Measurements from ENCODE around the gene DNASE2. TPM values are rescaled to one million over a fixed set of nuclear protein-coding genes. Genes with fewer than 3 reads are reported as not detected.
"Not testable (repeated sequence)": the region's sequence is repeated elsewhere in the genome, so short reads cannot be mapped to it uniquely, and the experiment has no call there.

The DNASE2 gene
- total RNA-seq, 2 experiments from 2014 or later = 22.5 to 24.3 TPM

DNA sequence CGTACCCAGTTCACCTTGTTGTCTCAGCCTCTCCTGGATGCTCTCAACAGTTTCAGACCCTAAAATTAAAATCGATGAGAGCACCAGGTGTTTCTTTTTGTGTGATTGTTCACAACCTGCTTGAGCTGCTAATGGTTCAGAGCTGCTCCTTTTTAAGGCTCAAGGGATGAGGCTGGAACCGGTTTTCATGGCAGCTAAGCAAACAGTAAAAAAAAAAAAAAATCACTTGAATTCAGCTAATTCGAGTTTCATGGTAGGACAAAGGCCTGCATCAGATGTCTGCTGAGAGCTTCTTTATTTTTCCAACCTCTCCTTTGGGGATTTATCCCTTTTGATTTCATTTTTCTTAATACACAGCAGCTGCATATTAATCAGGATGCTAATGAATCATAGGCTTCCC lies 31.3 kb upstream of the DNASE2 start:
- Mint-ChIP-seq H3K36me3 (ENCODE audit: low read depth) (no peaks in the 10 kb centered on the region), H3K9me3 (ENCODE audit: low read depth) (no peaks in the 10 kb centered on the region), H3K27ac (no peak overlapping the region), H3K4me3 (no peak overlapping the region), H3K4me1 (peaks cover 20% of the 10 kb centered on the region), H3K27me3 (no peaks in the 10 kb centered on the region)
- intact Hi-C loops (cut with DNase I, micrococcal nuclease) = no loop called here
- POLR2A ChIA-PET = interaction anchor here (0.7 kb wide), 1 partner anchor 163 kb away, joined by 6 read pairs; no protein-coding TSS in a partner anchor
- DNase-seq = no peak
- ATAC-seq = no peak
- CTCF ChIA-PET = interaction anchor here (0.8 to 1.5 kb wide), 6 partner anchors 12 to 63 kb away, joined by 3 to 6 read pairs (median 4); no protein-coding TSS in a partner anchor

DNA sequence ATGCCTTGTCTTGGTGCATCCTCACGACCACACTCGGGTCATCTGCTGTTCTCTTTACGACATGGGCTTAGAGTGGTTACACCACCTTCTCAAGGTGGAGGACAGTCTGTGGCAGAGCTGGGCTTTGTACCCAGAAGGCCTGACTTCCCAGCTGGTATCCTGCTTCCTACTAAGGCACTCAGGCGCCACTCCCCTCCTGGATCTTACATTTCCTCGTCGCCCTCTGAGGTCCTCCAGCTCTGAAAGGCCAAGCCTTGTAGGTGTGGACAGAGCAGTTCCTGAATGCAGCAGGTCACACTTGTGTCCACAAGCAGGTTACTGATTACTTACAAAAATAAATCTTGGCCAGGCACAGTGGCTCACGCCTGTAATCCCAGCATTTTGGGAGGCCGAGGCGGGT lies 25.9 kb upstream of the DNASE2 start:
- H3K4me1 Mint-ChIP-seq = no peaks in the 10 kb centered on the region
- no peaks in the 10 kb centered on the region for H3K36me3 Mint-ChIP-seq (ENCODE audit: low read depth)
- CTCF ChIA-PET = interaction anchor here (0.8 to 1.6 kb wide), 6 partner anchors 14 to 154 kb away, joined by 3 to 5 read pairs (median 4); no protein-coding TSS in a partner anchor
- no peaks in the 10 kb centered on the region for H3K27me3 Mint-ChIP-seq
- H3K9me3 Mint-ChIP-seq (ENCODE audit: low read depth) = no peaks in the 10 kb centered on the region
- DNase-seq (no peak), ATAC-seq (no peak)
- POLR2A ChIA-PET = no interaction called here
- H3K27ac Mint-ChIP-seq = no peak overlapping the region
- intact Hi-C loops (cut with DNase I, micrococcal nuclease) = no loop called here
- no peak overlapping the region for H3K4me3 Mint-ChIP-seq

DNA sequence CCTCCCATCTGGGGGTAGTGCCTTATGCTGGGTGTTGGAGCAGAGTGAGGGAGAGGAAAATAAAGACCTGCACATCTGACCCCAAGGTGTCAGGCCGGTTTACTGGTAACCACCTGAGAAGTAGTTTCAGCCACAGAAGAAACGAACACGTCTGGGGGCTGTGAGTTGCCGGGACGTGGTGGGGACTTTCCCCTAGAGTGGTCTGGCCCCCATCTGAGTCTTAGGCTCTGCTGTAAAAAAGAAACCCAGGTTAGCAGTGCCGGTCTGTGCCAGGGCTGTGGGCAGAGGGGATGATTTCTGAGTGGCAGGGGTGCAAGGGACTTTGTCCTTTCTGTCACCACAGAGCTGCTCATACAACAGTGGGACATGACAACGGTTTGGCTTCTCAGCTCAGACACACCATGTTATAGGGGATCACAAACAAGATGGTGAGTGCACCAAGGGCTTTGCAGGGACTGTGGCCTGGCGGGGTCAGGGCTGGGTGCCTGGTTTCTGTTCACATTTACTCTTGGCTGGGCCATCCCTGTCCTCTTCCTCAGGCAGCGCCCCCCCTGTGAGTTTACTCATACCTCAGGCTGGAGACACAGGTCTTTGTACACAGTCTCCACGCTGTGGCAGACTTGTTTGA lies 18.8 kb upstream of the DNASE2 start:
- Mint-ChIP-seq H3K4me3 (no peak overlapping the region), H3K9me3 (ENCODE audit: low read depth) (no peaks in the 10 kb centered on the region), H3K27me3 (no peaks in the 10 kb centered on the region), H3K4me1 (peaks cover 3% of the 10 kb centered on the region), H3K27ac (no peak overlapping the region), H3K36me3 (ENCODE audit: low read depth) (peaks cover 16% of the 10 kb centered on the region)
- ChIA-PET POLR2A (interaction anchor here (0.6 kb wide), 1 partner anchor 894 kb away, joined by 4 read pairs; no protein-coding TSS in a partner anchor), CTCF (interaction anchor here (0.5 to 1.6 kb wide), 4 partner anchors 12 to 299 kb away, joined by 3 read pairs; no protein-coding TSS in a partner anchor)
- ATAC-seq = peak; percentile 63
- intact Hi-C loops (cut with DNase I, micrococcal nuclease) = no loop called here
- peak; percentile 21 for DNase-seq

DNA sequence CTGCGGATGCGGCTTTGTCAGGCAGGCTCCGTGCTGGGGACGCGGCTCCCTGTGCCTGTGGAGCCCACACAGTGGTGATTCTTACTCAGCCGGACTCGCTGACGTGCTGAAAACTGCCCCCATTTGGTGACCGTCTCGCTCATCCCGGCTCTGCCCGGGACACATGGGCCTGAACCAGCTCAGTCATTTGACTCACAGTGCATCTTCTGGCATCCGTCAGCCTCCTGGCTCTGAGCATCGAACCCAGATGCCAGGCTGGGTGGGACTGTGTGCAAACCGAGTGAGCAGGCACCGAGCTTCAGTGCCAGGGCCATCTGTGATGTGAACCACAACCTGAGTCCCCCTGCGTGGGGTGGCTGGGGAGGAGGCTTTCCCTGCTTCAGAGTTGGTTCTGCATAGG lies 15.2 kb upstream of the DNASE2 start:
- H3K36me3 Mint-ChIP-seq (ENCODE audit: low read depth) = peaks cover 25% of the 10 kb centered on the region
- ATAC-seq (no peak), DNase-seq (no peak)
- ChIA-PET POLR2A (no interaction called here), CTCF (interaction anchor here (0.6 kb wide), 1 partner anchor 144 kb away, joined by 3 read pairs; no protein-coding TSS in a partner anchor)
- H3K4me3 Mint-ChIP-seq = no peak overlapping the region
- H3K9me3 Mint-ChIP-seq (ENCODE audit: low read depth) = no peaks in the 10 kb centered on the region
- no peaks in the 10 kb centered on the region for H3K27me3 Mint-ChIP-seq
- H3K4me1 Mint-ChIP-seq = peaks cover 10% of the 10 kb centered on the region
- no peak overlapping the region for H3K27ac Mint-ChIP-seq
- intact Hi-C loops (cut with DNase I, micrococcal nuclease) = no loop called here

DNA sequence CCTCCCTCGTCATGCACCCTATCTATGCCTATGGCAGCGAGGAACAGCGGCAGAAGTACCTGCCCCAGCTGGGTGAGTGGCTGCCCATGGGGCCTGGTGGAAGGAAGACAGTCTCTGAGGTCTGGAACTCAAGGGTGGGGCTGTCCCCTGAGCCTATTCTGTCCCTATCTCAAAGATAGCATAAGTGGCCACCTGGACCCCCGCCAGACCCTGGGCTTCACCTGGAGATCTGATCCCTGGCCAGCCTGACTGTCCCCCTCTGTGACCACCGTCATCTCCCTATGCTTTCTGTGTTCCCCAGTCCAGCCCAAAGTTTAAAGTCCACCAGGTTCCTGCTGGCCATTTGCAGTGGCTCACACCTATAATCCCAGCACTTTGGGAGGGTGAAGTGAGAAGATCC lies 12.3 kb upstream of the DNASE2 start:
- intact Hi-C loops (cut with DNase I, micrococcal nuclease) = no loop called here
- Mint-ChIP-seq H3K27ac (no peak overlapping the region), H3K4me3 (peak overlapping the region; percentile 100), H3K36me3 (ENCODE audit: low read depth) (peaks cover 19% of the 10 kb centered on the region), H3K4me1 (peaks cover 16% of the 10 kb centered on the region), H3K27me3 (no peaks in the 10 kb centered on the region), H3K9me3 (ENCODE audit: low read depth) (no peaks in the 10 kb centered on the region)
- POLR2A ChIA-PET = no interaction called here
- CTCF ChIA-PET = interaction anchor here (0.7 kb wide), 1 partner anchor 28 kb away, joined by 3 read pairs; no protein-coding TSS in a partner anchor
- ATAC-seq = no peak
- no peak for DNase-seq

DNA sequence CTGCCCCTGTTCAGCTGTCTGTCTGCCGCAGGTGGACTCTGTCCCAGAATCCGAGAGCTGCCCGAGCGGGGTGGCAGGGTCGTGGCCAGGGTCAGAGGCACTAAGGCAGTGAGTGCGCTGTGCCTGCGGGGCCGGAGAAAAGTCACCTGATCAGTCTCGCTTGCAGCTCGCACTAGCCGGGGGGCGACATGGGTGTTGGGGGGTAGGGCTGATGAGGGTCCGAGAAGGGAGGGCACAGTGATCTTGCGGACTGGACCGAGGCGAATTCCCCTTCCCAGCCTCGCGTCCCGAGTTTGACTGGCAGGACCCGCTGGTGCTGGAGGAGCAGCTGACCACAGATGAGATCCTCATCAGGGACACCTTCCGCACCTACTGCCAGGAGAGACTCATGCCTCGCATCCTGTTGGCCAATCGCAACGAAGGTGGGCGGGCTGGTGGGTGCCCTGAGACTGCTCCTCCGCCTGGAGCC lies 10.3 kb upstream of the DNASE2 start:
- intact Hi-C loops (cut with DNase I, micrococcal nuclease) = loop anchor here (1.0 to 2.0 kb wide), 9 partner anchors 10 to 154 kb away; partner anchors contain the start of genes SYCE2 (in 2 of the 2), CALR (in 1 of the 2), DNASE2 (in 1 of the 2) and FARSA (in 1 of the 2)
- Mint-ChIP-seq H3K36me3 (ENCODE audit: low read depth) (peaks cover 13% of the 10 kb centered on the region), H3K27ac (peak overlapping the region; percentile 51), H3K4me3 (peak overlapping the region; percentile 100), H3K4me1 (peaks cover 16% of the 10 kb centered on the region), H3K27me3 (no peaks in the 10 kb centered on the region), H3K9me3 (ENCODE audit: low read depth) (no peaks in the 10 kb centered on the region)
- peak; percentile 38 for DNase-seq
- CTCF ChIA-PET = interaction anchor here (0.8 to 2.2 kb wide), 7 partner anchors 11 to 74 kb away, joined by 4 to 11 read pairs (median 5); partner anchors contain the start of gene DNASE2
- POLR2A ChIA-PET = interaction anchor here (0.9 to 1.8 kb wide), 8 partner anchors 9 to 100 kb away, joined by 3 to 7 read pairs (median 5); partner anchors contain the start of genes FARSA and JUNB
- ATAC-seq = no peak

DNA sequence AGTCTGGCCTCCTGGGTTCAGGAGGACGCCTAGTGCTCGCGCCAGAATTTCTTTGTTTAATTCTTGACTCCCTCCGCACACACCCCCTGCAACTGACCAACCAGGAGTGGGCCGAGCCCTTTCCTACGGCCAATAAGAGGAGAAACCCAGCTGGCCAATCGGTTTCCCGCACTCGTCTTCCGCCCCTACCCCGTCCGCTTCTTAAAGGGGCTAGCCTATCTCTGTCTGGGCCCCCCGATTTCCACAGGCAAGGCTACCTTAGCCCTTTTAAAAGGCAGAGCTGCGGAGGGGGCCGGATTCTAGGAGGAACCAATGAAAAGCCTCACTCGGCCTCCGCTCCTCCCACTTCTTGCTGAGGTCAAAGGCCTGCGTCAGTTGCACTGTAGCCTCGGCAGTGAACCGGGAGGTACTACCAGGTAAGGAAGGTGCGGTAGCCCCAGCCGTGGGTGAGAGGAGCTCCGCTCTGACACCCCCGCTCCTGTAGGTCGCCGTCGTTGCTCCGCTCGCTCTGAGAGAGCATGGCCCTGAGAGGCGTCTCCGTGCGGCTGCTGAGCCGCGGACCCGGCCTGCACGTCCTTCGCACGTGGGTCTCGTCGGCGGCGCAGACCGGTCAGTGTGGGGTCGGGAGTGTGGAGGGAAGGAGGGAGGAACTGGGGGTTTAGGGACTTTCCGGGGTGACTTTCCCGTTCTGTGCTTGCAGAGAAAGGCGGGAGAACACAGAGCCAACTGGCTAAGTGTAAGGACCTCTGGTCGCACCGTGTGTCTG lies 9.7 kb upstream of the DNASE2 start, which contains the start of gene GCDH:
Gene GCDH (plus strand): TSS at position 374 of the 766 bp plus-strand sequence. CDS start 145 bp downstream, at position 519.
- peaks cover 13% of the 10 kb centered on the region for H3K36me3 Mint-ChIP-seq (ENCODE audit: low read depth)
- H3K4me3 Mint-ChIP-seq = peak within 1 kb of the TSS; percentile 100
- peaks cover 18% of the 10 kb centered on the region for H3K4me1 Mint-ChIP-seq
- CTCF ChIA-PET = interaction anchor here (0.5 to 2.2 kb wide), 15 partner anchors 8 to 1136 kb away, joined by 3 to 11 read pairs (median 4); partner anchors contain the start of gene DNASE2
- ATAC-seq (peak; percentile 98), DNase-seq (peak; percentile 98)
- peak within 1 kb of the TSS; percentile 90 for H3K27ac Mint-ChIP-seq
- no peaks in the 10 kb centered on the region for H3K27me3 Mint-ChIP-seq
- POLR2A ChIA-PET = interaction anchor here (0.6 to 1.8 kb wide), 13 partner anchors 8 to 163 kb away, joined by 3 to 9 read pairs (median 6); partner anchors contain the start of genes DNASE2, FARSA and JUNB
- intact Hi-C loops (cut with DNase I, micrococcal nuclease) = loop anchor here (1.0 to 2.0 kb wide), 11 partner anchors 10 to 227 kb away; partner anchors contain the start of genes SYCE2 (in 2 of the 2), CALR (in 1 of the 2), DNASE2 (in 1 of the 2) and FARSA (in 1 of the 2)
- H3K9me3 Mint-ChIP-seq (ENCODE audit: low read depth) = no peaks in the 10 kb centered on the region

DNA sequence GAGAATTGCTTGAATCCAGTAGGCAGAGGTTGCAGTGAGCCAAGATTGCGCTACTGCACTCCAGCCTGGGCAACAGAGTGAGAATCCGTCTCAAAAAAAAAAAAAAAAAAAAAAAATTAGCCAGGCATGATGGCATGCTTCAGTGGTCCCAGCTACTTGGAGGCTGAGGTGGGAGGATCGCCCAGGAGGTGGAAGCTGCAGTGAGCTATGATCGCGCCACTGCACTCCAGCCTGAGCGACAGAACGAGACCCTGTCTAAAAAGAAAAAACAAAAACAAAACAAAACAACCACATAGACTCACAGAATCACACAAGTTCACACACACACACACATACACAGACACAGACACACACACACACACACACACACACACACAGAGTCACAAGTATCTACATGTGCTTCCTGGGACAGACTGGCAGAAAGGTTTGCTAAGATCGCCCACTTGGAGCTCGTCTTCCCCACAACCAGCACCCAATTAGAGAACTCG lies 9.1 kb upstream of the DNASE2 start:
- Mint-ChIP-seq H3K4me3 (peak overlapping the region; percentile 100), H3K36me3 (ENCODE audit: low read depth) (peaks cover 13% of the 10 kb centered on the region), H3K4me1 (peaks cover 18% of the 10 kb centered on the region), H3K27ac (peak overlapping the region; percentile 90)
- not testable (repeated sequence) for ATAC-seq; DNase-seq; H3K27me3 Mint-ChIP-seq; H3K9me3 Mint-ChIP-seq (ENCODE audit: low read depth)
- POLR2A ChIA-PET = interaction anchor here (0.6 to 1.8 kb wide), 9 partner anchors 9 to 99 kb away, joined by 3 to 9 read pairs (median 4); partner anchors contain the start of genes DNASE2, FARSA and JUNB
- CTCF ChIA-PET = interaction anchor here (0.5 to 2.2 kb wide), 16 partner anchors 9 to 1137 kb away, joined by 3 to 11 read pairs (median 4); partner anchors contain the start of gene DNASE2
- intact Hi-C loops (cut with DNase I, micrococcal nuclease) = loop anchor here (1.0 to 2.0 kb wide), 3 partner anchors 55 to 228 kb away; partner anchors contain the start of genes NACC1 (in 1 of the 2) and RAD23A (in 1 of the 2)

DNA sequence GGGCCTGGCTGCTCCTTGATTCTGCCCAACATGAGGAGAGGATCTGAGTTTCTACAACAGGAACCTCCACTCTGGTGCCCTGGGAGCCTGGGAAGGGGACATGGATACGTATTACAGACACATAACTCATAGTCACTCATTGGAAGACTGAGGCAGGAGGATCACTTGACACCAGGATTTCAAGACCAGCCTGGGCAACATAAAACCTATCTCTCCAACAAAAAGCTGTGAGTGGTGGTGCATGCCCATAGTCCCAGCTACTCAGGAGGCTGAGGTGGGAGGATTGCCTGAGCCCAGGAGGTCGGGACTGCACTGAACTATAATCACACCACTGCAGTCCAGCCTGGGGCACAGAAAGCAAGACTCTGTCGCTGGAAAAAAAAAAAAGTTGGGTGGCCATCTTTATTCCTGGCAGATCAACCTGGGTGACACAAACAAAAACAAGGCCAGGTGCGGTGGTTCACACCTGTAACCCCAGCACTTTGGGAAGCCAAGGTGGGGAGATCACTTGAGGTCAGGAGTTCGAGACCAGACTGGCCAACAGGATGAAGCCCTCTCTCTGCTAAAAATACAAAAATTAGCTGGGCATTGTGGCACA lies 6.9 kb upstream of the DNASE2 start:
- H3K27ac Mint-ChIP-seq = no peak overlapping the region
- H3K36me3 Mint-ChIP-seq (ENCODE audit: low read depth) = peaks cover 4% of the 10 kb centered on the region
- intact Hi-C loops (cut with DNase I, micrococcal nuclease) = loop anchor here in 1 of 2 experiments (5.0 kb wide), 1 partner anchor 209 kb away; no protein-coding TSS in a partner anchor

More for the DNA sequence above, 6.9 kb upstream of the DNASE2 start:
- ChIA-PET POLR2A (interaction anchor here (0.9 kb wide), 1 partner anchor 16 kb away, joined by 5 read pairs; no protein-coding TSS in a partner anchor), CTCF (interaction anchor here (0.6 to 0.9 kb wide), 5 partner anchors 40 to 231 kb away, joined by 3 to 4 read pairs (median 3); no protein-coding TSS in a partner anchor)
- H3K9me3 Mint-ChIP-seq (ENCODE audit: low read depth) = peaks cover 4% of the 10 kb centered on the region
- H3K4me1 Mint-ChIP-seq = peaks cover 26% of the 10 kb centered on the region
- no peak for DNase-seq
- ATAC-seq = no peak
- no peaks in the 10 kb centered on the region for H3K27me3 Mint-ChIP-seq
- H3K4me3 Mint-ChIP-seq = no peak overlapping the region
